HepG2 (cell line): ENCODE results near the gene CAMTA2. TPM values are rescaled to one million over a fixed set of nuclear protein-coding genes. Genes with fewer than 3 reads are reported as not detected.

ENCODE experiments used
- AHR ChIP-seq: IDR thresholded peaks from 2 replicates; pipeline ENCODE4 v1.6.1; 2018; ENCODE audit warnings: missing genetic modification reagents, missing compliant biosample characterization
- EEA1 ChIP-seq: sonication (generic); formaldehyde crosslinking; IDR thresholded peaks from 2 replicates; pipeline ENCODE4 v1.5.1; 2020; ENCODE audit warnings: mild to moderate bottlenecking, missing genetic modification reagents, borderline replicate concordance
- EHMT2 ChIP-seq: fragments of 200-600 bp; sonication (generic); IDR thresholded peaks from 2 replicates; pipeline ENCODE4 v1.7.0; 2017; ENCODE audit warnings: antibody characterized with exemption, low read depth, low read length, borderline replicate concordance
- GABPA ChIP-seq, 2 experiments: IDR thresholded peaks; 2 replicates each; pipeline ENCODE4 v1.6.1; 2011 to 2016; ENCODE audit warnings: low read depth in 2 of 2, low read length in 1 of 2, missing biosample characterization in 1 of 2, missing genetic modification characterization in 1 of 2
- GLI4 ChIP-seq: sonication (generic); formaldehyde crosslinking; IDR thresholded peaks from 2 replicates; pipeline ENCODE4 v1.5.1; 2020; ENCODE audit warnings: missing genetic modification reagents, mild to moderate bottlenecking, moderate library complexity, borderline replicate concordance
- KAT2B ChIP-seq: fragments of 150-350 bp; IDR thresholded peaks from 2 replicates; pipeline ENCODE4 v1.6.1; 2014; ENCODE audit warnings: low read depth, low read length, borderline replicate concordance
- KLF6 ChIP-seq: IDR thresholded peaks from 2 replicates; pipeline ENCODE4 v1.8.0; 2016; ENCODE audit warnings: missing biosample characterization, missing genetic modification reagents
- MBD4 ChIP-seq: IDR thresholded peaks from 2 replicates; pipeline ENCODE4 v1.6.1; 2012; ENCODE audit warnings: low read length, inconsistent platforms, borderline replicate concordance
- NFIC ChIP-seq: IDR thresholded peaks from 2 replicates; pipeline ENCODE4 v1.6.1; 2012; ENCODE audit warnings: mild to moderate bottlenecking, low read length, inconsistent platforms
- NRL ChIP-seq: sonication (generic); formaldehyde crosslinking; IDR thresholded peaks from 2 replicates; pipeline ENCODE4 v1.5.0; 2020; ENCODE audit warnings: missing genetic modification reagents, mild to moderate bottlenecking, moderate library complexity, borderline replicate concordance
- PAX8 ChIP-seq: sonication (generic); formaldehyde crosslinking; IDR thresholded peaks from 2 replicates; pipeline ENCODE4 v1.8.0; 2022; ENCODE audit warnings: mild to moderate bottlenecking, missing genetic modification reagents, borderline replicate concordance
- POLR2G ChIP-seq: fragments of 200-400 bp; formaldehyde crosslinking; IDR thresholded peaks from 2 replicates; pipeline ENCODE4 v1.6.1; 2018; ENCODE audit warnings: mild to moderate bottlenecking, low read depth, low read length, moderate library complexity
- RNF2 ChIP-seq: fragments of 450-650 bp; conservative IDR thresholded peaks from 2 replicates; pipeline ENCODE4 v1.6.1; 2016; ENCODE audit warnings: low read depth
- TOE1 ChIP-seq: sonication (generic); formaldehyde crosslinking; IDR thresholded peaks from 2 replicates; pipeline ENCODE4 v1.4.0; 2020; ENCODE audit warnings: mild to moderate bottlenecking, missing genetic modification reagents
- ZBTB1 ChIP-seq: sonication (generic); formaldehyde crosslinking; IDR thresholded peaks from 2 replicates; pipeline ENCODE4 v1.4.0; 2020; ENCODE audit warnings: missing genetic modification reagents, borderline replicate concordance
- ZNF234 ChIP-seq: sonication (generic); formaldehyde crosslinking; conservative IDR thresholded peaks from 2 replicates; pipeline ENCODE4 v1.5.1; 2020; ENCODE audit warnings: mild to moderate bottlenecking, missing genetic modification reagents
- ZNF484 ChIP-seq: sonication (generic); formaldehyde crosslinking; IDR thresholded peaks from 2 replicates; pipeline ENCODE4 v1.5.1; 2020; ENCODE audit warnings: mild to moderate bottlenecking, low read depth, missing genetic modification reagents, borderline replicate concordance
- ZNF749 ChIP-seq: sonication (generic); formaldehyde crosslinking; IDR thresholded peaks from 2 replicates; pipeline ENCODE4 v1.8.0; 2022; ENCODE audit warnings: mild to moderate bottlenecking, missing genetic modification reagents, moderate library complexity, borderline replicate concordance
- ZNF83 ChIP-seq: sonication (generic); formaldehyde crosslinking; IDR thresholded peaks from 2 replicates; pipeline ENCODE4 v1.4.0; 2020; ENCODE audit warnings: missing genetic modification reagents, mild to moderate bottlenecking, borderline replicate concordance
- polyA plus RNA-seq, 8 experiments: library from polyadenylated mRNA; depleted of rRNA in 3 of 8; stranded (reverse) in 7 of 8; unstranded in 1 of 8; fragments of >200 nt; fragmentation: Illumina TruSeq in 4 of 8; extraction: Trizol in 4 of 8; gene quantifications; 2 replicates each; pipeline versions ENCODE4 v1.2.1 to v1.2.3, GENCODE V29; 2011 to 2016; ENCODE audit warnings: low read depth in 4 of 8, missing spikeins in 1 of 8, mixed read lengths in 1 of 8; ENCODE audit not compliant: insufficient read depth in 1 of 8
- total RNA-seq, 5 experiments: library from RNA; depleted of rRNA; stranded (reverse); fragments of >200 nt; fragmentation: Illumina TruSeq; extraction: Trizol; gene quantifications; 2 replicates each; pipeline ENCODE4 v1.2.3, GENCODE V29; 2016; ENCODE audit warnings: low read depth in 1 of 5
- TF ChIP-seq, protein P1 (sequence below): sonication (generic); formaldehyde crosslinking; conservative IDR thresholded peaks from 2 replicates; pipeline ENCODE4 v1.8.0; 2022; ENCODE audit warnings: low read depth, missing genetic modification reagents
- TF ChIP-seq, protein P2 (sequence below): sonication (generic); formaldehyde crosslinking; conservative IDR thresholded peaks from 2 replicates; pipeline ENCODE4 v1.4.0; 2020; ENCODE audit warnings: missing genetic modification reagents
- TF ChIP-seq, protein P3 (sequence below): sonication (generic); formaldehyde crosslinking; conservative IDR thresholded peaks from 2 replicates; pipeline ENCODE4 v1.4.0; 2020; ENCODE audit warnings: missing genetic modification reagents
- TF ChIP-seq, protein P4 (sequence below): sonication (generic); formaldehyde crosslinking; IDR thresholded peaks from 2 replicates; pipeline ENCODE4 v1.4.0; 2020; ENCODE audit warnings: missing genetic modification reagents

The CAMTA2 gene
- total and polyA plus RNA-seq, 2 of the 13 experiments (the other 11 are each of a cell fraction or from before 2014, with no cell fraction given) = 4.1 to 7.1 TPM

DNA sequence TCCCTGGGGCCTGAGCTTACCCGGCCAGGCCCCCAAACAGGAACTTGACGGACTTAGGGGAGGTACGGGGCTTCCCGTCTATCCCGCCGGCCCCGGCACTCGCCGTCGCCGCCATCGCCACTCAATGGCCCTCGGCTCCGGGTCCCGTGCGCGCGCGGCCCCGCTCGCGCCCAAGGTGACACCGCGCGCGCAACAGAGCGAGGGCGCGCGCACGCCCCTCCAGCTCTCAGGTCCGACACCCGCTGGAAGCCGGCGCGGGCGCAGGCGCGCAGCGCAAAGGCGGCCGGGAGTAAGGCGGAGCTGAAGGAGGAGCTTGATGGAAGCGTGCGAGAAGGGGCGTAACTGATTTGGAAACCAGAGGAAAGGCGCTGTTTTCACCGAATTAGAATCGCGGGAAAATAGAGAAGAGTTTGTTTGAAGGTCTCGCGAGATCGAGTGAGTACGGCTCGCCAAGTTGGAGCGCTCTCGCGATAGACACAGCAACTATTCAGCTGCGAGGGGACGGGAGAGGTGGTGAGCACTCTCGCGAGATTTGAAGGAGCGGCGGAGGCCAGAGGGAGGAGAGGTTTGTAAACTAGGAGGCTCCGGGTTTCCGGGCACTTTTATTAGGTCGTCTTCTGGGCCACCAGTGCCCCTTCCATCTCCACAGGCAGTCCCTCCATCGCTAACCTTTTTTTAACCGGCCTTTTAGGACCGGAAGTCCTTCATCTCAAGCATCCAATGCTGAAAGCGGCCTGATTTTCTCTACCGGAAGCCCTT lies 47.5 kb downstream of the CAMTA2 start, which contains the start of the genes RNF167 and SLC25A11 (continued):
- TF ChIP-seq, protein P1, sequence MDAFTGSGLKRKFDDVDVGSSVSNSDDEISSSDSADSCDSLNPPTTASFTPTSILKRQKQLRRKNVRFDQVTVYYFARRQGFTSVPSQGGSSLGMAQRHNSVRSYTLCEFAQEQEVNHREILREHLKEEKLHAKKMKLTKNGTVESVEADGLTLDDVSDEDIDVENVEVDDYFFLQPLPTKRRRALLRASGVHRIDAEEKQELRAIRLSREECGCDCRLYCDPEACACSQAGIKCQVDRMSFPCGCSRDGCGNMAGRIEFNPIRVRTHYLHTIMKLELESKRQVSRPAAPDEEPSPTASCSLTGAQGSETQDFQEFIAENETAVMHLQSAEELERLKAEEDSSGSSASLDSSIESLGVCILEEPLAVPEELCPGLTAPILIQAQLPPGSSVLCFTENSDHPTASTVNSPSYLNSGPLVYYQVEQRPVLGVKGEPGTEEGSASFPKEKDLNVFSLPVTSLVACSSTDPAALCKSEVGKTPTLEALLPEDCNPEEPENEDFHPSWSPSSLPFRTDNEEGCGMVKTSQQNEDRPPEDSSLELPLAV (CRISPR knock-in tag) = no peak
- TF ChIP-seq NRL (no peak), KLF6 (CRISPR knock-in tag) (no peak), TOE1 (CRISPR knock-in tag) (no peak), EEA1 (CRISPR knock-in tag) (no peak), ZBTB1 (no peak), RNF2 (peak; percentile 59; the same call in 1 of the 2 replicates), ZNF234 (CRISPR knock-in tag) (no peak), EHMT2 (no peak), KAT2B (no peak), GLI4 (CRISPR knock-in tag) (no peak), ZNF83 (no peak), PAX8 (CRISPR knock-in tag) (no peak), ZNF484 (CRISPR knock-in tag) (no peak), MBD4 (no peak), NFIC (peak; percentile 32; the same call in 1 of the 2 replicates), POLR2G (peak; percentile 86), AHR (CRISPR knock-in tag) (no peak), GABPA (IDR thresholded peaks at IDR 0.05; ENCODE audit: low read depth, low read length) (no peak), GABPA (CRISPR knock-in tag; IDR thresholded peaks at IDR 0.05; ENCODE audit: low read depth) (no peak; the same call in none of the 2 replicates), ZNF749 (CRISPR knock-in tag) (no peak; the same call in 1 of the 2 replicates)
- TF ChIP-seq, protein P2, sequence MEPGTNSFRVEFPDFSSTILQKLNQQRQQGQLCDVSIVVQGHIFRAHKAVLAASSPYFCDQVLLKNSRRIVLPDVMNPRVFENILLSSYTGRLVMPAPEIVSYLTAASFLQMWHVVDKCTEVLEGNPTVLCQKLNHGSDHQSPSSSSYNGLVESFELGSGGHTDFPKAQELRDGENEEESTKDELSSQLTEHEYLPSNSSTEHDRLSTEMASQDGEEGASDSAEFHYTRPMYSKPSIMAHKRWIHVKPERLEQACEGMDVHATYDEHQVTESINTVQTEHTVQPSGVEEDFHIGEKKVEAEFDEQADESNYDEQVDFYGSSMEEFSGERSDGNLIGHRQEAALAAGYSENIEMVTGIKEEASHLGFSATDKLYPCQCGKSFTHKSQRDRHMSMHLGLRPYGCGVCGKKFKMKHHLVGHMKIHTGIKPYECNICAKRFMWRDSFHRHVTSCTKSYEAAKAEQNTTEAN (CRISPR knock-in tag) = peak; percentile 60; the same call in 1 of the 2 replicates
- TF ChIP-seq, protein P3, sequence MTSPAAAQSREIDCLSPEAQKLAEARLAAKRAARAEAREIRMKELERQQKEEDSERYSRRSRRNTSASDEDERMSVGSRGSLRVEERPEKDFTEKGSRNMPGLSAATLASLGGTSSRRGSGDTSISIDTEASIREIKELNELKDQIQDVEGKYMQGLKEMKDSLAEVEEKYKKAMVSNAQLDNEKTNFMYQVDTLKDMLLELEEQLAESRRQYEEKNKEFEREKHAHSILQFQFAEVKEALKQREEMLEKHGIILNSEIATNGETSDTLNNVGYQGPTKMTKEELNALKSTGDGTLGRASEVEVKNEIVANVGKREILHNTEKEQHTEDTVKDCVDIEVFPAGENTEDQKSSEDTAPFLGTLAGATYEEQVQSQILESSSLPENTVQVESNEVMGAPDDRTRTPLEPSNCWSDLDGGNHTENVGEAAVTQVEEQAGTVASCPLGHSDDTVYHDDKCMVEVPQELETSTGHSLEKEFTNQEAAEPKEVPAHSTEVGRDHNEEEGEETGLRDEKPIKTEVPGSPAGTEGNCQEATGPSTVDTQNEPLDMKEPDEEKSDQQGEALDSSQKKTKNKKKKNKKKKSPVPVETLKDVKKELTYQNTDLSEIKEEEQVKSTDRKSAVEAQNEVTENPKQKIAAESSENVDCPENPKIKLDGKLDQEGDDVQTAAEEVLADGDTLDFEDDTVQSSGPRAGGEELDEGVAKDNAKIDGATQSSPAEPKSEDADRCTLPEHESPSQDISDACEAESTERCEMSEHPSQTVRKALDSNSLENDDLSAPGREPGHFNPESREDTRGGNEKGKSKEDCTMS (CRISPR knock-in tag) = no peak
- TF ChIP-seq, protein P4, sequence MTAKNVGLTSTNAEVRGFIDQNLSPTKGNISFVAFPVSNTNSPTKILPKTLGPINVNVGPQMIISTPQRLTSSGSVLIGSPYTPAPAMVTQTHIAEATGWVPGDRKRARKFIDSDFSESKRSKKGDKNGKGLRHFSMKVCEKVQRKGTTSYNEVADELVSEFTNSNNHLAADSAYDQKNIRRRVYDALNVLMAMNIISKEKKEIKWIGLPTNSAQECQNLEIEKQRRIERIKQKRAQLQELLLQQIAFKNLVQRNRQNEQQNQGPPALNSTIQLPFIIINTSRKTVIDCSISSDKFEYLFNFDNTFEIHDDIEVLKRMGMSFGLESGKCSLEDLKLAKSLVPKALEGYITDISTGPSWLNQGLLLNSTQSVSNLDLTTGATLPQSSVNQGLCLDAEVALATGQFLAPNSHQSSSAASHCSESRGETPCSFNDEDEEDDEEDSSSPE (CRISPR knock-in tag) = peak; percentile 86
